Neuronal stem cell (in vitro differentiated cells): ENCODE data around the gene MMRN1.

Source experiments
- DNase-seq: peaks from one replicate; pipeline ENCODE4 v3.0.0-alpha.2; 2013; ENCODE audit warnings: low spot score
- H2AFZ ChIP-seq: one replicate; pipeline ENCODE4 v1.6.1; 2013; ENCODE audit warnings: mild to moderate bottlenecking, low read length, inconsistent platforms
- H2AK5ac ChIP-seq: 2 replicates; pipeline ENCODE4 v1.6.1; 2013; ENCODE audit warnings: low read depth, mild to moderate bottlenecking, inconsistent platforms, low read length, moderate library complexity, mixed read lengths
- H2BK120ac ChIP-seq: 2 replicates; pipeline ENCODE4 v1.6.1; 2013; ENCODE audit warnings: low read depth, mild to moderate bottlenecking, inconsistent platforms, low read length, moderate library complexity, mixed read lengths
- H2BK12ac ChIP-seq: one replicate; pipeline ENCODE4 v1.6.1; 2013; ENCODE audit warnings: low read length, inconsistent platforms
- H2BK15ac ChIP-seq: 2 replicates; pipeline ENCODE4 v1.6.1; 2013; ENCODE audit warnings: mild to moderate bottlenecking, low read length, inconsistent platforms, mixed read lengths
- H2BK5ac ChIP-seq: one replicate; pipeline ENCODE4 v1.6.1; 2013; ENCODE audit warnings: inconsistent platforms, mild to moderate bottlenecking, low read length, moderate library complexity
- H3K14ac ChIP-seq: one replicate; pipeline ENCODE4 v1.6.1; 2013; ENCODE audit warnings: low read length, inconsistent platforms
- H3K18ac ChIP-seq: 2 replicates; pipeline ENCODE4 v1.6.1; 2013; ENCODE audit warnings: low read length, inconsistent platforms
- H3K23ac ChIP-seq: 2 replicates; pipeline ENCODE4 v1.6.1; 2013; ENCODE audit warnings: low read depth, mild to moderate bottlenecking, mixed read lengths, low read length, inconsistent platforms; ENCODE audit not compliant: poor library complexity
- H3K27ac ChIP-seq: replicated peaks from 3 replicates; pipeline ENCODE4 v1.5.1; 2013; ENCODE audit warnings: low read length, inconsistent platforms
- H3K27me3 ChIP-seq, 3 experiments: 2 replicates each; pipeline ENCODE4 v1.6.1; 2013; ENCODE audit warnings: low read length in 3 of 3, mild to moderate bottlenecking in 2 of 3, inconsistent platforms in 1 of 3, low read depth in 1 of 3, mixed read lengths in 1 of 3, moderate library complexity in 1 of 3; ENCODE audit not compliant: control insufficient read depth in 3 of 3, insufficient read depth in 3 of 3
- H3K36me3 ChIP-seq, 2 donors: replicated peaks in 1 of 2; 2 replicates each; pipeline ENCODE4 v1.6.1; 2013; ENCODE audit warnings: low read length in 2 of 2; ENCODE audit not compliant: control insufficient read depth in 2 of 2, insufficient read depth in 2 of 2
- H3K4ac ChIP-seq: 2 replicates; pipeline ENCODE4 v1.6.1; 2013; ENCODE audit warnings: inconsistent platforms, mild to moderate bottlenecking, low read length, moderate library complexity
- H3K4me1 ChIP-seq, 2 donors: 1 replicate in 1 of 2; 2 replicates in 1 of 2; pipeline ENCODE4 v1.6.1; 2013; ENCODE audit warnings: low read length in 2 of 2, low read depth in 1 of 2; ENCODE audit not compliant: control insufficient read depth in 2 of 2, insufficient read depth in 1 of 2
- H3K4me2 ChIP-seq: one replicate; pipeline ENCODE4 v1.6.1; 2013; ENCODE audit warnings: mild to moderate bottlenecking, low read length, inconsistent platforms; ENCODE audit not compliant: insufficient read depth, poor library complexity, severe bottlenecking
- H3K4me3 ChIP-seq, 2 donors: 2 replicates each; pipeline ENCODE4 v1.5.1; 2013; ENCODE audit warnings: low read length in 2 of 2, mild to moderate bottlenecking in 2 of 2, inconsistent platforms in 1 of 2, moderate library complexity in 1 of 2
- H3K79me1 ChIP-seq: one replicate; pipeline ENCODE4 v1.6.1; 2013; ENCODE audit warnings: low read depth, mild to moderate bottlenecking, inconsistent platforms, low read length, moderate library complexity
- H3K9ac ChIP-seq: one replicate; pipeline ENCODE4 v1.6.1; 2013; ENCODE audit warnings: mild to moderate bottlenecking, low read depth, low read length, inconsistent platforms; ENCODE audit not compliant: poor library complexity
- H3K9me3 ChIP-seq, 2 donors: replicated peaks in 1 of 2; 2 replicates each; pipeline versions ENCODE3 to v1.6.1; 2013; ENCODE audit warnings: low read length in 2 of 2, mild to moderate bottlenecking in 2 of 2, inconsistent platforms in 1 of 2, low read depth in 1 of 2, mixed read lengths in 1 of 2, moderate library complexity in 1 of 2; ENCODE audit not compliant: control insufficient read depth in 2 of 2, insufficient read depth in 1 of 2
- H4K8ac ChIP-seq: one replicate; pipeline ENCODE4 v1.6.1; 2013; ENCODE audit warnings: low read depth, mild to moderate bottlenecking, inconsistent platforms, low read length, moderate library complexity
- H4K91ac ChIP-seq: one replicate; pipeline ENCODE4 v1.6.1; 2013; ENCODE audit warnings: low read length, low read depth, mild to moderate bottlenecking, inconsistent platforms; ENCODE audit not compliant: poor library complexity
- WGBS, 2 donors: extraction: QIAGEN DNeasy Blood & Tissue Kit; methylation state at CpG; one replicate each; pipeline ENCODE4 v1.1.7; 2013; ENCODE audit warnings: missing lambda C conversion rate in 2 of 2, mixed read lengths in 1 of 2; ENCODE audit not compliant: insufficient read length in 2 of 2, insufficient replicate concordance in 1 of 2; ENCODE audit errors: extremely low coverage in 2 of 2; 5-methylcytosine and 5-hydroxymethylcytosine counted together

The MMRN1 gene

DNA sequence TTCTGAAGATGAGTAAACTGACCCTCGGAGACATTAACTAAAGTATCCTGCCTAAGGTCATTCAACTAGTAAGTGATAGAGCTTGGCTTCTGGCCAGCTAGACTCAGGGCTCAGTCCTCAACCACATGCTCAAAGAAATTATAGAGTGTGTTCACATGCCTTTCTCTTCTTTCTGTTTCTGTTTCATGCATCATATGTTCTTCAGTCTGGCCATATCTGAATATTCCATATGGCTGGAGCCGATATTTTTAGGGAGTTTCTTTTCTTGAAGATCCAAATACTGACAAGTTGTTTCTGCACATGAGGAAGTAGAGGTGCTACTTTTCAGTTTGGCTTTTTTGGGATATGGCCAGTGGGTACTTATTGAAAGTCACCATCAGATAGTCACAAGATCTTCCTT is 44.9 kb downstream of the MMRN1 start:
- no peak for DNase-seq
- Histone ChIP-seq H4K91ac (no peak overlapping the region), H3K79me1 (no peaks in the 10 kb centered on the region), H2BK15ac (no peak overlapping the region), H3K4me2 (no peak overlapping the region), H2BK120ac (no peak overlapping the region), H2AFZ (no peak overlapping the region), H3K14ac (no peak overlapping the region), H3K36me3 (peaks cover 0 to 34% of the 10 kb centered on the region in 2 donors), H3K4ac (no peak overlapping the region), H3K27me3 (no peaks in the 10 kb centered on the region), H2AK5ac (no peak overlapping the region), H3K4me3 (no peak overlapping the region), H3K18ac (no peak overlapping the region), H4K8ac (no peak overlapping the region), H2BK5ac (no peak overlapping the region), H3K4me1 (no peaks in the 10 kb centered on the region), H3K27ac (no peak overlapping the region), H3K9ac (no peak overlapping the region), H2BK12ac (no peak overlapping the region), H3K9me3 (no peaks in the 10 kb centered on the region), H3K23ac (no peak overlapping the region)
- no CpG with 5 or more reads among the region's 2 CpGs for WGBS, 2 donors

DNA sequence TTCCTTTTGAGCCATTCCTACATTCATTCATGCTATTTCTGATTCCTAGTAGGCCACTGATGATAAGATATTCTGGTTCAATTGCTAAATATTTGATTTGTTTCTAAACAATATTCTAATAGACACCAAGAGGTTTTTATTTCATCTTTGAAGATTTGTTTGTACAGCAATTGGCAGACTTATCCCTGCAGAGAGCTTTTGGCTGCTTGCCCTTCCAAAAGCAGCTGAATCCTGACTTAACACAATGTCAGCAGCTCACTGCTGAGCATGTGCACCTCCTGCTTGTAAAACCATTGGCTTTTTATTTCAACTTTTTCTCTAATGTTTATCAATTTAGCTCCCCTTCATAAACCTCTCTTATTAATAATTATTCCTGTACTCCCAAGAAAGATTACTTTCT is 45.3 kb downstream of the MMRN1 start:
- no peak overlapping the region for H2AK5ac ChIP-seq
- no peak overlapping the region for H2BK12ac ChIP-seq
- H3K36me3 ChIP-seq: peaks cover 0 to 29% of the 10 kb centered on the region in 2 donors
- H2AFZ ChIP-seq: no peak overlapping the region
- H3K14ac ChIP-seq: no peak overlapping the region
- no peak overlapping the region for H3K4me3 ChIP-seq
- no peak overlapping the region for H3K18ac ChIP-seq
- no peak overlapping the region for H3K9ac ChIP-seq
- H2BK5ac ChIP-seq: no peak overlapping the region
- no peak overlapping the region for H2BK15ac ChIP-seq
- H3K27ac ChIP-seq: no peak overlapping the region
- H3K4me1 ChIP-seq: no peaks in the 10 kb centered on the region
- no peaks in the 10 kb centered on the region for H3K27me3 ChIP-seq
- H3K79me1 ChIP-seq: no peaks in the 10 kb centered on the region
- H3K4ac ChIP-seq: no peak overlapping the region
- H2BK120ac ChIP-seq: no peak overlapping the region
- DNase-seq: no peak
- no peak overlapping the region for H4K8ac ChIP-seq
- H3K9me3 ChIP-seq: no peaks in the 10 kb centered on the region
- H3K23ac ChIP-seq: no peak overlapping the region
- H4K91ac ChIP-seq: no peak overlapping the region
- no peak overlapping the region for H3K4me2 ChIP-seq

GRCh38 chr4:89942811-89943210 is 48.2 kb downstream of the MMRN1 start:
- Histone ChIP-seq H4K8ac (no peak overlapping the region), H3K27me3 (no peaks in the 10 kb centered on the region), H3K18ac (no peak overlapping the region), H3K4me2 (no peak overlapping the region), H3K4me1 (peaks cover 0 to 4% of the 10 kb centered on the region in 2 donors), H3K4me3 (no peak overlapping the region), H3K9ac (no peak overlapping the region), H3K14ac (no peak overlapping the region), H4K91ac (no peak overlapping the region), H3K9me3 (no peaks in the 10 kb centered on the region), H2AFZ (no peak overlapping the region), H3K27ac (no peak overlapping the region), H3K79me1 (no peaks in the 10 kb centered on the region), H2BK120ac (no peak overlapping the region), H2BK12ac (no peak overlapping the region), H3K36me3 (peaks cover 0 to 25% of the 10 kb centered on the region in 2 donors), H3K4ac (no peak overlapping the region), H2AK5ac (no peak overlapping the region), H2BK5ac (no peak overlapping the region), H3K23ac (no peak overlapping the region), H2BK15ac (no peak overlapping the region)
- DNase-seq: no peak
- whole genome bisulfite sequencing, 2 donors: 100% methylated on average over 1 of the region's 3 CpGs

DNA sequence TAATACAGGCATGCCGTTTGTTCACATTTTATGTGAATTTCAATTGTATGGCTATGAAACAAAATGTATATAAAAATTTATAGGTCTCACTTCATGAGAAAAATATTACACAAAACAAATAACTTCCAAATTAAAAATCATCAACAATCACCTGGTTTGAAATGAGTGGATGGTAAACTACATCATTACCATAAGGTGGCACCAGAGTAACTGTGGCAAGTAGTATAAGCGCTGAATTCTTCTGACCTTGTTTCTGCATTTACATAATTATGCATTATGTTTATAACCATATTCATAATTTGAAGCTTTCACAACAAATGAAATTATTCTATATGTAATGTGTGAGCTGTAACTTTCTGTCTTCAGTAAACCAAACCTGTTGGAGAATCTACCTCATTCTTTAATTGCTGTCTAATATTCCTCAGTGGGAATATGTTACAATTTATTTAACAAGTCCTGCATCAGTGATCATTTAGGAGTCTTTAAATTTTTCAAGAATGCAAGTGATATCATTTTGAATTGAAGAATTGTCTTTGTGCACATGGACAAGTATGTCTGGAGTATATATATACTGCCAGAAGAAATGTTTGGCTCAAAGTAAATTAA is 55.2 kb downstream of the MMRN1 start:
- DNase-seq: no peak
- no peak overlapping the region for H2BK5ac ChIP-seq
- H3K27me3 ChIP-seq: no peaks in the 10 kb centered on the region
- no peak overlapping the region for H3K4me2 ChIP-seq
- H3K23ac ChIP-seq: no peak overlapping the region
- no peak overlapping the region for H2BK120ac ChIP-seq
- H4K8ac ChIP-seq: no peak overlapping the region
- H3K14ac ChIP-seq: no peak overlapping the region
- no peak overlapping the region for H3K4me3 ChIP-seq
- no peak overlapping the region for H3K9ac ChIP-seq
- H3K36me3 ChIP-seq: peaks cover 0 to 36% of the 10 kb centered on the region in 2 donors
- H3K9me3 ChIP-seq: no peaks in the 10 kb centered on the region
- no peak overlapping the region for H3K4ac ChIP-seq
- H2BK15ac ChIP-seq: no peak overlapping the region
- H4K91ac ChIP-seq: no peak overlapping the region
- H3K4me1 ChIP-seq: peaks cover 0 to 4% of the 10 kb centered on the region in 2 donors
- H3K27ac ChIP-seq: no peak overlapping the region
- no peaks in the 10 kb centered on the region for H3K79me1 ChIP-seq
- no peak overlapping the region for H2AK5ac ChIP-seq
- no peak overlapping the region for H2AFZ ChIP-seq
- H3K18ac ChIP-seq: no peak overlapping the region
- H2BK12ac ChIP-seq: no peak overlapping the region
- WGBS, 2 donors: no CpG with 5 or more reads among the region's 2 CpGs
